Measurements from ENCODE around the gene NPB.

The NPB gene

DNA sequence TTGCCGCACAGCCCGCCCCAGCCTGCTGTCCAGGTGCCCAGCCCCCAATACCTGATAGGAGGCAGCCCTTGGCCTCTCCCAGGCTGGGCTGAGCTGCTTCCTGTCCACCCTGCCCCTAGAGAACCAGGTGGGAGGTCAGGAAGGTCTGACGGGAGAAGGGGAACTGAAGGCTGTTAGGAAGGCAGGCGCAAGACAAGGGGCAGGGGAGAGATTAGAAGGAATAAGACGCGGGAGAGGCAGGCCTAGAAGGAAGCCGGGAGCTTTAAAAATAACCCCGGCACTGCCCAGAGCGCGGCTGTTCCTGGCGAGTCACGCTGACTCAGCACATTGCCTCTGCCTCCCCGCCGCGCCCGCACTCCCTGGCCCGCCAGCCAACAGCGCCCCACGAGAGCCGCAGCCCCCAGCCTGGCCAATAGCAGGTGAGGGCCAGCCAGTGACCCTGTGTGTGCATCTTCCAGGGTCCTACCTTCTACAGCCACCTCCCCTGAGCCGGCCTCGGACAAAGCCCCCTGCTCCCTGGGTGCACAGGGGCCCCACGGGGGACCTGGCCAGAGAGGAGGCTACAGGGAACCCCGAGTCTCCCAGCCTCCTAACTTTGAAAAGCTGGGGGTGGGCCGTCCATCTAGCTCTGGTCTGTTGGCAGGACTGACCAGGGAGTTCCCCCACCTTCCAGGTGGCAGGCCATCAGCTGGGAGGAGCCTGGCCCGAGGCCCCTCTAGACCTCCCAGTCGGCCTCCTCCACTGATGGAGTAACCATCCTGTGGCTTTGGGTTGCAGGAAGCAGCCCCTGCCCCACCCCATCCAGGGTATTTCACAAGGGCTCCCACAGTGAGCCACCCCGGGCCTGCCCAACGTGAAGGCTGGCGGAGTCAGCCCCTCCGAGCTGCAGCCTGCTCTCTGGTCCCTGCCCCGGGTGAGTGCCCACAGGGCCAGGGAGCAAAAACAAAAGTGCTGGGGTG lies 21.5 kb downstream of the NPB start:
- in situ Hi-C loops (cut with HindIII; ENCODE audit: low sequenced_read_pairs), result no loop called here

- in situ Hi-C loops (cut with HindIII; ENCODE audit: low sequenced_read_pairs), result no loop called here
These were observed 22.8 kb downstream of the NPB start for GRCh38 chr17:81924557-81925532.

GRCh38 chr17:81925860-81926450 lies 23.9 kb downstream of the NPB start:
- in situ Hi-C loops (cut with HindIII; ENCODE audit: low sequenced_read_pairs), result no loop called here

DNA sequence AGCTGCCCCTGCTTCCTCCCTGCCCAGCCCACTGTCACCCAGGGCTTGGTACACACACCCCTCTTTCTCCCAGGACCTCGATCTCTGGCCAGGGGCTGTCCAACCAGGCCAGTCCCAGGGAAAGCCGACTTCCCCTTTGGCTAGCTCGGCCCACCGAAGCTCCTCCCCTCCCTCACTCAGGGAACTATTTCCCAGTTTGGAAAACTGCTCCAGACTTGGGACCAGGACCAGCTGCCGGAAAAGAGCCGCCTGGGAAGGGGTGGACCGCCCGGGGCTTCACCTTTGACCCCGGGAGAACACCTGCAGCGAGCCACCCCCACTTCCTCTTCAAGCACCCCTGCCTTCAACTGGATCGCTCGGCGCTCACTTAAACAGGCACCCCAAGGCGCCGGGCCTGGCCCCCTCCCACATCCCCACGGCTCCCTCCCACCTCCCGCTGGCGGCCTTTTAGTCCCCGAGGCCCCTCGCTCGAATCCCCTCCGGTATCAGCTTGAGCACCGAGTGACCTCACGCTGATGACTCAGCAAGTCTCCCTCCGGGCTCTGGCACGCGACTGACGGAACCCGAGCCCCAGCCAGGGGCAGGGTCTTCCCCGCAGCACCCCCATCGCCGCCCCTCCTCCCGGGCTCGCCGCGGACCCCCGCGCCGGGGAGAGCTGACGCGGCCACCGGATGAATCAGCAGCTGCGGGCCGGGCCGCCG lies 24.6 kb downstream of the NPB start:
- in situ Hi-C loops (cut with HindIII; ENCODE audit: low sequenced_read_pairs), result no loop called here

DNA sequence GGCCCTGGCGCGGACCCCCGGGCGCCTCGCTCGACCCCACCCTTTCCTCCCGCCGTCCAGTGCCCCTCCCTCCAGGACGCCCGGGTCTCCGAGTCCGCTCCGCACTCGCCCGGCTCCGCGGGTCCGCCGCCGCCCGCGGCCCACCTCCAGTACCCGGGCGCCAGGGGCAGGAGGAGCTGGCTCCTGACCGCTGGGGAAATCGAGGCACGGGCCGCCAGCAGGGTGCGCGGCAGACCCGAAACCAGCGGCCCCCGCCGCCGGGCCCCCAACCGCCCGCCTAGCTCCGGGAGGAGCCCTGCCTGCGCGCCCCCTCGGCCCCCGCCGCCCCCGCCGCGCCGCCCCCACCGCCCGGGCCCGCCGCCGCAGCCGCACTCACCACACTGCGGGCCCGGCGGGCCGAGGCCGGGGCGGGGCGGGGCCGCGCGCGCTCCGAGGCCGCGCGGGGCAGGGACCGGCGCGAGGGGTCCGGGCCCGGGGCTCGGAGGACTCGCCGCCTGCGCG lies 25.2 kb downstream of the NPB start:
- in situ Hi-C loops (cut with HindIII; ENCODE audit: low sequenced_read_pairs), result no loop called here

GRCh38 chr17:81927653-81928543 lies 25.9 kb downstream of the NPB start, which contains the start of gene MAFG:
TSS of gene MAFG (minus strand) at chr17:81927735. CDS start at chr17:81923185, 4,550 bp downstream.
- in situ Hi-C loops (cut with HindIII; ENCODE audit: low sequenced_read_pairs), result no loop called here

GRCh38 chr17:81928544-81929252 lies 26.7 kb downstream of the NPB start:
- in situ Hi-C loops (cut with HindIII; ENCODE audit: low sequenced_read_pairs), result no loop called here

DNA sequence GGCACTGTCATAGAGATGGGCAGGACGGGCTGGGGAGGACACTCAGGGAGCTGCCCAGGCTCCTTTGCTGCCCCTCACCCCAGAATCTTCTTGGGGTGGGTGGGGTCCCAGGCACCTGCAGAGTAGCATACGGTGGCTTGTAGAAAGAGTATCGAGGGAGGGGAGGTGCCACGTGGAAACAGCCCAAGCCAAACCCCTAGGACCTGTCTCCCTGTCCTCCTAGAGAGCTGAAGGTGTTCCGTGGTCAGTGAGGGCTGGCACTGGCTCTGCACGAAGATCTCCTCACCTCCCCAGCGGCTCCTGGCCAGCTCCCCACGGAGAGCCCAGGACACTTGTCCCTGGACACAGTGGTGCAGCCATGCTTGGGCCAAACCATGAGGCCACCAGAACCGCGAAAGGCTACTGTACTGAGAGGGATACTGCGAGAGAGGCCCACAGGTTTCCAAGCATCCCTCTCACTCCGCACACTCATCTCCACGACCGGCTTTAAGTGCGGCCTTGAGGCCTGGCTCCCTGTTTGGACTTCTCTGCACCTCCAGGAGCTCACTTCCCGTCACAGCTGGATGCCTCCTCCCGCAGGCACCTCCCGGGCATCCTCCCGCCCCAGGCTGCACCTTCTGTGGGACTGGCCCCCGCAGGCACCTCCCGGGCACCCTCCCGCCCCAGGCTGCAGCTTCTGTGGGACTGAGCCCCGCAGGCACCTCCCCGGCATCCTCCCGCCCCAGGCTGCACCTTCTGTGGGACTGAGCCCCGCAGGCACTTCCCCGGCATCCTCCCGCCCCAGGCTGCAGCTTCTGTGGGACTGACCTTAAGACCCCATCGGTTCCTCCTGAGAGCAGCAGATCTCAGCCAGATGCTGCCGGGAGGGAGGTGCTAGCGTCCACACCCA lies 27.5 kb downstream of the NPB start:
- in situ Hi-C loops (cut with HindIII; ENCODE audit: low sequenced_read_pairs), result no loop called here

- in situ Hi-C loops (cut with HindIII; ENCODE audit: low sequenced_read_pairs), result no loop called here
These were observed 28.4 kb downstream of the NPB start for GRCh38 chr17:81930142-81931125.

- in situ Hi-C loops (cut with HindIII; ENCODE audit: low sequenced_read_pairs), result no loop called here
These were observed 29.1 kb downstream of the NPB start for GRCh38 chr17:81931189-81931556.

DNA sequence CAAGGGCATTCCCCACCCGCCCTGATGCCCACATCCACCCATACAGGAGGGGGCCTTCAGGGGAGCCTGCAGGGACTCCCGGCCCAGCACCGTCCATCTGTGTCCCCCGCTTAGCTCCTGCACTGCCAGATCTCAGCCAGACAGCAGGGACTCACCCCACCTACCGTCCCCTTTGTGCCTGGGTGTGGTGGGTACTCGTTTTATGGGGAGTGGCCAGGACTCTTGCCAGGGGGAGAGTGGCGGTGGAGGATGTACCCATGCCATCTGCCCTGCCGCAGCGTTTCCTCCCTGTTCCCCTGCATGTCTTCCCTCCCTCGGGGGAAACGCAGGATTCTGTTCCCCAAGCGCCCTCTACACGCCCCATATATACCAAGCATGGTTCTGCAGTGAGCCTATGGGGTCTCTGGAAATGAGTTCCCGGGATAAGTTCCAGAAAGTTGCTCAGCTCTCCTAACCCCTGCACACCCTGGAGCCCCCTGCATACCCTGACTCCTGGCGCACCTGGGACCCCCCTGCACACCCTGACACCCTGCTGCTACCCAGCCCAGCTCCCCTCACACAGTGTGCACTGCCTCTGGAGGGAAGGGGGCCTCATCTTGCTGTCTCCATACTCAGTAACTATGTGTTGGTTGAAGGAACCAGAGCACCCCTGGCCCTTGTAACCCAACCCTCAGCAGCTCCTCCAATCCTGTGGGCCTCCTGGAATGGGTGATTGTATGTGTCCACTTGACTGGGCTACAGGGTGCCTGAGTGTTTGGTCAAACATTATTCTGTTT lies 29.7 kb downstream of the NPB start:
- in situ Hi-C loops (cut with HindIII; ENCODE audit: low sequenced_read_pairs), result no loop called here

- in situ Hi-C loops (cut with HindIII; ENCODE audit: low sequenced_read_pairs), result no loop called here
These were observed 30.4 kb downstream of the NPB start for GRCh38 chr17:81932333-81932983.

- in situ Hi-C loops (cut with HindIII; ENCODE audit: low sequenced_read_pairs), result no loop called here
These were observed 31.2 kb downstream of the NPB start for GRCh38 chr17:81933178-81933699.

GRCh38 chr17:81934098-81934757 lies 32.2 kb downstream of the NPB start:
- in situ Hi-C loops (cut with HindIII; ENCODE audit: low sequenced_read_pairs), result no loop called here
